GM12878 (cell line): ENCODE results near the gene TUT1. TPM values are rescaled to one million over a fixed set of nuclear protein-coding genes. Genes with fewer than 3 reads are reported as not detected.

ENCODE experiments used
- ATAC-seq: fragments of 200-7000 bp; cut with Tn5 transposase; 3 replicates; pipeline ENCODE4 v1.9.1; 2020; ENCODE audit warnings: mild to moderate bottlenecking, moderate library complexity
- BruUV-seq: library from RNA; stranded (reverse); fragments of 400-500 nt; replicated peaks from 2 replicates; lab custom pipeline; 2021; lab: Mats Ljungman, UMichigan
- CTCF ChIA-PET: fragments of 300-600 bp; sonication (Branson Sonifier 250); formaldehyde crosslinking; extraction: SDS; loops from one replicate; lab custom pipeline; 2021; ENCODE audit warnings: inconsistent platforms; lab: Yijun Ruan, JAX
- POLR2A ChIA-PET: fragments of 350-600 bp; formaldehyde crosslinking; extraction: SDS; loops from one replicate; lab custom pipeline; 2021; ENCODE audit warnings: inconsistent platforms; lab: Charles Lee
- RAD21 ChIA-PET: fragments of 300-600 bp; sonication (Branson Sonifier 250); formaldehyde crosslinking; loops from one replicate; lab custom pipeline; 2023; ENCODE audit warnings: antibody characterized with exemption; ENCODE audit not compliant: unreplicated experiment; lab: Charles Lee
- SMC1A ChIA-PET: fragments of 300-600 bp; sonication (Branson Sonifier 250); formaldehyde crosslinking; loops from one replicate; lab custom pipeline; 2023; ENCODE audit not compliant: unreplicated experiment, uncharacterized antibody; lab: Charles Lee
- DNase-seq: peaks from one replicate; pipeline ENCODE4 v3.0.0-alpha.2; 2011; ENCODE audit warnings: low read depth, low spot score
- FAIRE-seq: peaks from 3 replicates; lab custom pipeline; 2011; peaks lifted over from hg19 to GRCh38; lab: Jason Lieb, UNC
- H2AFZ ChIP-seq: 2 replicates; pipeline ENCODE4 v1.6.0; 2011; ENCODE audit warnings: low read depth, low read length, control low read depth; ENCODE audit not compliant: control insufficient read depth
- H3K27ac ChIP-seq: 2 replicates; pipeline ENCODE4 v1.5.1; 2011; ENCODE audit warnings: control low read depth; ENCODE audit not compliant: control insufficient read depth, insufficient read depth
- H3K27me3 ChIP-seq, 2 experiments: replicated peaks in 1 of 2; 2 replicates each; pipeline versions ENCODE4 v1.6.0 to v1.6.1; 2011; ENCODE audit warnings: low read length in 1 of 2; ENCODE audit not compliant: control insufficient read depth in 2 of 2, insufficient read depth in 2 of 2
- H3K36me3 ChIP-seq, 2 experiments: 2 replicates each; pipeline ENCODE4 v1.5.1; 2011; ENCODE audit warnings: low read length in 1 of 2; ENCODE audit not compliant: control insufficient read depth in 2 of 2, insufficient read depth in 2 of 2
- H3K4me1 ChIP-seq: 2 replicates; pipeline ENCODE4 v1.6.1; 2011; ENCODE audit warnings: mild to moderate bottlenecking, low read length, moderate library complexity, mixed read lengths; ENCODE audit not compliant: control insufficient read depth, insufficient read depth
- H3K4me2 ChIP-seq: 2 replicates; pipeline ENCODE4 v1.6.0; 2011; ENCODE audit warnings: control low read depth; ENCODE audit not compliant: control insufficient read depth, insufficient read depth
- H3K4me3 ChIP-seq: fragments of 200-600 bp; sonication (generic); 2 replicates; pipeline ENCODE4 v1.5.1; 2016
- H3K79me2 ChIP-seq: 2 replicates; pipeline ENCODE4 v1.6.0; 2011; ENCODE audit warnings: low read length; ENCODE audit not compliant: control insufficient read depth, insufficient read depth
- H3K9ac ChIP-seq: 2 replicates; pipeline ENCODE4 v1.8.0; 2011; ENCODE audit warnings: low read length, control low read depth, mixed read lengths; ENCODE audit not compliant: control insufficient read depth, insufficient read depth
- H3K9me3 ChIP-seq: replicated peaks from 3 replicates; pipeline ENCODE4 v1.5.1; 2011; ENCODE audit warnings: mild to moderate bottlenecking, low read length; ENCODE audit not compliant: control insufficient read depth, insufficient read depth
- H4K20me1 ChIP-seq: 2 replicates; pipeline ENCODE4 v1.6.0; 2011; ENCODE audit not compliant: control insufficient read depth, insufficient read depth
- CEBPB ChIP-seq, 2 experiments: fragments of 150-350 bp in 1 of 2; IDR thresholded peaks; 2 replicates each; pipeline ENCODE4 v1.6.1; 2012 to 2014; ENCODE audit warnings: low read depth in 2 of 2, low read length in 2 of 2, borderline replicate concordance in 1 of 2, inconsistent platforms in 1 of 2
- EP300 ChIP-seq, 2 experiments: fragments of 150-350 bp in 1 of 2; IDR thresholded peaks; 2 replicates each; pipeline ENCODE4 v1.6.1; 2011 to 2012; ENCODE audit warnings: low read depth in 2 of 2, low read length in 2 of 2, borderline replicate concordance in 1 of 2, improper control_type of control experiment in 1 of 2, inconsistent platforms in 1 of 2; ENCODE audit not compliant: control insufficient read depth in 1 of 2
- EZH2 ChIP-seq: IDR thresholded peaks from 2 replicates; pipeline ENCODE4 v1.6.1; 2012; ENCODE audit warnings: low read depth, mild to moderate bottlenecking, control low read depth, inconsistent platforms, low read length, borderline replicate concordance; ENCODE audit not compliant: control insufficient read depth
- FOS ChIP-seq: IDR thresholded peaks from 3 replicates; pipeline ENCODE4 v1.6.1; 2011; ENCODE audit warnings: borderline replicate concordance; ENCODE audit not compliant: insufficient read length; ENCODE audit errors: extremely low read depth
- FOXM1 ChIP-seq: IDR thresholded peaks from 2 replicates; pipeline ENCODE4 v1.6.1; 2012; ENCODE audit warnings: low read depth, mild to moderate bottlenecking, inconsistent platforms, low read length, moderate library complexity
- KLF5 ChIP-seq: fragments of 450-650 bp; IDR thresholded peaks from 2 replicates; pipeline ENCODE4 v1.6.1; 2014; ENCODE audit warnings: mild to moderate bottlenecking; ENCODE audit not compliant: partially characterized antibody
- LARP7 ChIP-seq: fragments of 450-650 bp; IDR thresholded peaks from 2 replicates; pipeline ENCODE4 v1.6.1; 2017; ENCODE audit warnings: mild to moderate bottlenecking
- NFYB ChIP-seq: IDR thresholded peaks from 2 replicates; pipeline ENCODE4 v1.6.1; 2011; ENCODE audit warnings: low read depth, mild to moderate bottlenecking, low read length, improper control_type of control experiment, moderate library complexity; ENCODE audit not compliant: insufficient read depth
- RFX5 ChIP-seq: IDR thresholded peaks from 2 replicates; pipeline ENCODE4 v1.6.1; 2011; ENCODE audit warnings: low read depth, low read length, improper control_type of control experiment
- SP1 ChIP-seq: IDR thresholded peaks from one replicate; pipeline ENCODE4 v1.6.1; 2011; ENCODE audit warnings: low read depth, low read length
- ZNF207 ChIP-seq: fragments of 450-650 bp; IDR thresholded peaks from 2 replicates; pipeline ENCODE4 v1.6.1; 2014; ENCODE audit warnings: antibody characterized with exemption, mild to moderate bottlenecking, borderline replicate concordance
- ZNF384 ChIP-seq: IDR thresholded peaks from 2 replicates; pipeline ENCODE4 v1.6.1; 2012; ENCODE audit warnings: low read depth, mild to moderate bottlenecking, low read length, improper control_type of control experiment, borderline replicate concordance
- WGBS: methylation state at CpG from one replicate; pipeline ENCODE4 v1.1.6; 2016; ENCODE audit warnings: low lambda C conversion rate; ENCODE audit not compliant: insufficient replicate concordance, insufficient coverage; ENCODE audit errors: missing lambda C conversion rate; 5-methylcytosine and 5-hydroxymethylcytosine counted together
- in situ Hi-C: fragments of 300-500 bp; cut with MboI; formaldehyde crosslinking; loops from 9 replicates; pipeline ENCODE4 v1.14.3; 2018; ENCODE audit warnings: mixed read lengths
- intact Hi-C: fragments of 100-400 bp; cut with micrococcal nuclease; formaldehyde crosslinking; loops from one replicate; pipeline ENCODE4 v1.14.2; 2022; ENCODE audit not compliant: unreplicated experiment
- polyA plus RNA-seq, 11 experiments: library from polyadenylated mRNA; depleted of rRNA in 4 of 11; unstranded in 6 of 11; stranded (reverse) in 5 of 11; fragments of >200 nt; fragmentation: Nextera tagmentation in 4 of 11; fragmentation: Illumina TruSeq in 1 of 11; extraction: Ambion mirVana in 4 of 11; extraction: Trizol in 1 of 11; gene quantifications; 1 replicate in 1 of 11; 2 replicates in 10 of 11; pipeline versions ENCODE4 v1.2.1 to v1.2.3, GENCODE V29; 2011 to 2016; ENCODE audit warnings: inconsistent platforms in 2 of 11, missing spikeins in 2 of 11, low read depth in 1 of 11
- total RNA-seq, 4 experiments: library from RNA; depleted of rRNA in 3 of 4; stranded (reverse); fragments of >200 nt in 3 of 4; fragmentation: Illumina TruSeq in 1 of 4; extraction: Trizol in 1 of 4; gene quantifications; 2 replicates each; pipeline versions ENCODE4 v1.2.1 to v1.2.3, GENCODE V29; 2013 to 2021
- TF ChIP-seq, protein P1 (sequence below): IDR thresholded peaks from 2 replicates; pipeline ENCODE4 v1.6.1; 2012; ENCODE audit warnings: mild to moderate bottlenecking, low read depth, low read length
- TF ChIP-seq, protein P2 (sequence below): IDR thresholded peaks from 2 replicates; pipeline ENCODE4 v1.6.1; 2012; ENCODE audit warnings: low read depth, low read length, improper control_type of control experiment
- TF ChIP-seq, protein P3 (sequence below), 3 experiments: IDR thresholded peaks in 2 of 3; conservative IDR thresholded peaks in 1 of 3; 2 replicates each; pipeline ENCODE4 v1.5.1; 2011; ENCODE audit warnings: low read depth in 3 of 3, low read length in 3 of 3, mild to moderate bottlenecking in 3 of 3, control low read depth in 2 of 3, moderate library complexity in 2 of 3, inconsistent platforms in 1 of 3, mixed read lengths in 1 of 3; ENCODE audit not compliant: control insufficient read depth in 2 of 3, insufficient read depth in 1 of 3; ENCODE audit errors: extremely low read depth in 1 of 3

Gene TUT1
- total and polyA plus RNA-seq, 10 of the 15 experiments (the other 5 are each of a cell fraction or from before 2014, with no cell fraction given) = 1.1 to 29.9 (median 16.2) TPM

DNA sequence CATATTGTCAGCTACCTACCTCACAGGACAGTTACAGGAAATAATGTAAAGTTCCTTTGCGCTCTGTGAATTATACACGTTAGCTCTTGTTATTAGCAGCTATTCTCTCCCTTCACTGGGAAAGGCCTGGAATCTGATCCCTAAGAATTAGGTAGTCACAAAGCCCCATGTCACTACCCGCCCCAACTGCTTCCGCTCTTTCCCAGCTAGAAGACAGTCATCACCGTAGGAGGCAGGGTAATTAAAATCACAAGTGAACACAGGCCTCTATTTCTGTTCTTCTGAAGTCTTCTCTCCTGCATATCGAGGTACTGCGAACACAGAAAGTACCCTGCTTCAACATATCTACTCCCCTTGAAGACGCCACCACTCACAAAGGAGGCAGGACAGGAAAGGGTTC lies 32.1 kb downstream of the TUT1 start:
- no peak for TF ChIP-seq FOS
- no peak for TF ChIP-seq SP1
- no peak for TF ChIP-seq ZNF207
- TF ChIP-seq, protein P1, sequence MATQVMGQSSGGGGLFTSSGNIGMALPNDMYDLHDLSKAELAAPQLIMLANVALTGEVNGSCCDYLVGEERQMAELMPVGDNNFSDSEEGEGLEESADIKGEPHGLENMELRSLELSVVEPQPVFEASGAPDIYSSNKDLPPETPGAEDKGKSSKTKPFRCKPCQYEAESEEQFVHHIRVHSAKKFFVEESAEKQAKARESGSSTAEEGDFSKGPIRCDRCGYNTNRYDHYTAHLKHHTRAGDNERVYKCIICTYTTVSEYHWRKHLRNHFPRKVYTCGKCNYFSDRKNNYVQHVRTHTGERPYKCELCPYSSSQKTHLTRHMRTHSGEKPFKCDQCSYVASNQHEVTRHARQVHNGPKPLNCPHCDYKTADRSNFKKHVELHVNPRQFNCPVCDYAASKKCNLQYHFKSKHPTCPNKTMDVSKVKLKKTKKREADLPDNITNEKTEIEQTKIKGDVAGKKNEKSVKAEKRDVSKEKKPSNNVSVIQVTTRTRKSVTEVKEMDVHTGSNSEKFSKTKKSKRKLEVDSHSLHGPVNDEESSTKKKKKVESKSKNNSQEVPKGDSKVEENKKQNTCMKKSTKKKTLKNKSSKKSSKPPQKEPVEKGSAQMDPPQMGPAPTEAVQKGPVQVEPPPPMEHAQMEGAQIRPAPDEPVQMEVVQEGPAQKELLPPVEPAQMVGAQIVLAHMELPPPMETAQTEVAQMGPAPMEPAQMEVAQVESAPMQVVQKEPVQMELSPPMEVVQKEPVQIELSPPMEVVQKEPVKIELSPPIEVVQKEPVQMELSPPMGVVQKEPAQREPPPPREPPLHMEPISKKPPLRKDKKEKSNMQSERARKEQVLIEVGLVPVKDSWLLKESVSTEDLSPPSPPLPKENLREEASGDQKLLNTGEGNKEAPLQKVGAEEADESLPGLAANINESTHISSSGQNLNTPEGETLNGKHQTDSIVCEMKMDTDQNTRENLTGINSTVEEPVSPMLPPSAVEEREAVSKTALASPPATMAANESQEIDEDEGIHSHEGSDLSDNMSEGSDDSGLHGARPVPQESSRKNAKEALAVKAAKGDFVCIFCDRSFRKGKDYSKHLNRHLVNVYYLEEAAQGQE = no peak
- no peak for TF ChIP-seq NFYB
- TF ChIP-seq FOXM1 = no peak
- no peak for TF ChIP-seq EP300 (IDR thresholded peaks at IDR 0.05; ENCODE audit: borderline replicate concordance in 1 of 2, control insufficient read depth in 1 of 2, low read depth in 2 of 2, low read length in 2 of 2)
- no peak for TF ChIP-seq KLF5
- TF ChIP-seq LARP7 = no peak
- TF ChIP-seq CEBPB (IDR thresholded peaks at IDR 0.05; ENCODE audit: borderline replicate concordance in 1 of 2, low read depth in 2 of 2, low read length in 2 of 2) = no peak
- TF ChIP-seq EZH2 = no peak
- no peak for TF ChIP-seq ZNF384
- TF ChIP-seq, protein P2, sequence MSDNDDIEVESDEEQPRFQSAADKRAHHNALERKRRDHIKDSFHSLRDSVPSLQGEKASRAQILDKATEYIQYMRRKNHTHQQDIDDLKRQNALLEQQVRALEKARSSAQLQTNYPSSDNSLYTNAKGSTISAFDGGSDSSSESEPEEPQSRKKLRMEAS = no peak
- TF ChIP-seq RFX5 = no peak
- TF ChIP-seq, protein P3, sequence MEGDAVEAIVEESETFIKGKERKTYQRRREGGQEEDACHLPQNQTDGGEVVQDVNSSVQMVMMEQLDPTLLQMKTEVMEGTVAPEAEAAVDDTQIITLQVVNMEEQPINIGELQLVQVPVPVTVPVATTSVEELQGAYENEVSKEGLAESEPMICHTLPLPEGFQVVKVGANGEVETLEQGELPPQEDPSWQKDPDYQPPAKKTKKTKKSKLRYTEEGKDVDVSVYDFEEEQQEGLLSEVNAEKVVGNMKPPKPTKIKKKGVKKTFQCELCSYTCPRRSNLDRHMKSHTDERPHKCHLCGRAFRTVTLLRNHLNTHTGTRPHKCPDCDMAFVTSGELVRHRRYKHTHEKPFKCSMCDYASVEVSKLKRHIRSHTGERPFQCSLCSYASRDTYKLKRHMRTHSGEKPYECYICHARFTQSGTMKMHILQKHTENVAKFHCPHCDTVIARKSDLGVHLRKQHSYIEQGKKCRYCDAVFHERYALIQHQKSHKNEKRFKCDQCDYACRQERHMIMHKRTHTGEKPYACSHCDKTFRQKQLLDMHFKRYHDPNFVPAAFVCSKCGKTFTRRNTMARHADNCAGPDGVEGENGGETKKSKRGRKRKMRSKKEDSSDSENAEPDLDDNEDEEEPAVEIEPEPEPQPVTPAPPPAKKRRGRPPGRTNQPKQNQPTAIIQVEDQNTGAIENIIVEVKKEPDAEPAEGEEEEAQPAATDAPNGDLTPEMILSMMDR (IDR thresholded peaks at IDR 0.05 in 2 of 3, conservative IDR thresholded peaks at IDR 0.05 in 1 of 3; ENCODE audit: control insufficient read depth in 2 of 3, extremely low read depth in 1 of 3, insufficient read depth in 1 of 3, low read depth in 3 of 3, low read length in 3 of 3) = no peak
- TF ChIP-seq, all 136 proteins: peak for 0
- no peak for DNase-seq
- intact Hi-C loops (no loop called here), in situ Hi-C loops (loop anchor here (10.0 kb wide), 1 partner anchor 134 kb away; no protein-coding TSS in a partner anchor)
- FAIRE-seq = no peak
- Histone ChIP-seq H3K27ac (no peak overlapping the region; the same call in 1 of the 2 replicates), H3K79me2 (no peaks in the 10 kb centered on the region; the same call in none of the 2 replicates), H3K4me3 (no peak overlapping the region), H3K9me3 (no peaks in the 10 kb centered on the region), H3K4me2 (no peak overlapping the region; the same call in 1 of the 2 replicates), H3K4me1 (peaks cover 61% of the 10 kb centered on the region), H2AFZ (no peak overlapping the region), H3K9ac (no peak overlapping the region), H3K36me3 (peaks cover 15 to 24% of the 10 kb centered on the region in 2 experiments; a peak in 3 of 4 replicates), H3K27me3 (no peaks in the 10 kb centered on the region), H4K20me1 (no peaks in the 10 kb centered on the region)
- ChIA-PET RAD21 (interaction anchor here (0.6 to 13.9 kb wide), 12 partner anchors 7 to 165 kb away, joined by 3 to 313 read pairs (median 10); partner anchors contain the start of genes AHNAK, C11orf98, CSKMT and EEF1G), SMC1A (interaction anchor here (0.6 to 11.4 kb wide), 14 partner anchors 8 to 1772 kb away, joined by 3 to 212 read pairs (median 6); partner anchors contain the start of genes EEF1G and SCGB1A1), POLR2A (interaction anchor here (0.6 to 11.4 kb wide), 7 partner anchors 12 to 134 kb away, joined by 3 to 188 read pairs (median 4); partner anchors contain the start of genes AHNAK, B3GAT3 and EEF1G), CTCF (interaction anchor here (0.7 to 7.5 kb wide), 16 partner anchors 8 to 178 kb away, joined by 3 to 246 read pairs (median 6); partner anchors contain the start of gene TUT1)
- no peak for ATAC-seq
- BruUV-seq = no TSS peak
- 78% methylated on average over 8 of the region's 8 CpGs for WGBS
